HEK293T (cell line): ENCODE results near the gene SLC6A13.
"Not testable (repeated sequence)": the region's sequence is repeated elsewhere in the genome, so short reads cannot be mapped to it uniquely, and the experiment has no call there.

ENCODE experiments used
- CTCF ChIA-PET: fragments of 350-600 bp; formaldehyde crosslinking; extraction: SDS; loops from one replicate; lab custom pipeline; 2021; ENCODE audit warnings: antibody characterized with exemption, inconsistent platforms; lab: Yijun Ruan, JAX
- POLR2A ChIA-PET: fragments of 350-600 bp; formaldehyde crosslinking; extraction: SDS; loops from one replicate; lab custom pipeline; 2020; ENCODE audit warnings: antibody characterized with exemption, inconsistent platforms; lab: Yijun Ruan, JAX
- DNase-seq: peaks from one replicate; pipeline ENCODE4 v3.0.0; 2012; ENCODE audit warnings: mixed read lengths; ENCODE audit errors: extremely low spot score
- ARNT ChIP-seq: fragments of 450-650 bp; IDR thresholded peaks from 2 replicates; pipeline ENCODE4 v1.6.1; 2017; ENCODE audit warnings: mild to moderate bottlenecking
- BHLHE40 ChIP-seq: fragments of 450-650 bp; IDR thresholded peaks from 2 replicates; pipeline ENCODE4 v1.6.1; 2016; ENCODE audit warnings: mild to moderate bottlenecking, moderate library complexity, borderline replicate concordance
- CTBP1 ChIP-seq: fragments of 450-650 bp; IDR thresholded peaks from 2 replicates; pipeline ENCODE4 v1.6.1; 2016; ENCODE audit warnings: borderline replicate concordance
- ELF4 ChIP-seq: fragments of 450-650 bp; IDR thresholded peaks from 2 replicates; pipeline ENCODE4 v1.6.1; 2017; ENCODE audit warnings: antibody characterized with exemption
- FOXA1 ChIP-seq: fragments of 450-650 bp; IDR thresholded peaks from 2 replicates; pipeline ENCODE4 v1.6.1; 2016; ENCODE audit warnings: mild to moderate bottlenecking
- FOXK2 ChIP-seq: fragments of 450-650 bp; IDR thresholded peaks from 2 replicates; pipeline ENCODE4 v1.6.1; 2016; ENCODE audit warnings: mild to moderate bottlenecking
- FOXM1 ChIP-seq: fragments of 450-650 bp; IDR thresholded peaks from 2 replicates; pipeline ENCODE4 v1.6.1; 2017; ENCODE audit warnings: mild to moderate bottlenecking, borderline replicate concordance
- HDGF ChIP-seq: fragments of 450-650 bp; IDR thresholded peaks from 2 replicates; pipeline ENCODE4 v1.6.1; 2017; ENCODE audit warnings: antibody characterized with exemption, borderline replicate concordance
- L3MBTL2 ChIP-seq: fragments of 450-650 bp; conservative IDR thresholded peaks from 2 replicates; pipeline ENCODE4 v1.6.1; 2016; ENCODE audit warnings: mild to moderate bottlenecking
- LEF1 ChIP-seq: fragments of 450-650 bp; IDR thresholded peaks from 2 replicates; pipeline ENCODE4 v1.6.1; 2017; ENCODE audit warnings: mild to moderate bottlenecking, borderline replicate concordance
- NFRKB ChIP-seq: fragments of 450-650 bp; IDR thresholded peaks from 2 replicates; pipeline ENCODE4 v1.6.1; 2016; ENCODE audit warnings: mild to moderate bottlenecking, moderate library complexity
- SP1 ChIP-seq: fragments of 450-650 bp; IDR thresholded peaks from 2 replicates; pipeline ENCODE4 v1.6.1; 2017
- SUZ12 ChIP-seq: fragments of 450-650 bp; IDR thresholded peaks from 2 replicates; pipeline ENCODE4 v1.6.1; 2016; ENCODE audit warnings: mild to moderate bottlenecking
- TARDBP ChIP-seq: fragments of 450-650 bp; IDR thresholded peaks from 2 replicates; pipeline ENCODE4 v1.6.1; 2016
- ZNF384 ChIP-seq: fragments of 450-650 bp; IDR thresholded peaks from 2 replicates; pipeline ENCODE4 v1.6.1; 2016
- TF ChIP-seq, protein P1 (sequence below): fragments of 450-650 bp; IDR thresholded peaks from 2 replicates; pipeline ENCODE4 v1.6.1; 2016

SLC6A13 gene

DNA sequence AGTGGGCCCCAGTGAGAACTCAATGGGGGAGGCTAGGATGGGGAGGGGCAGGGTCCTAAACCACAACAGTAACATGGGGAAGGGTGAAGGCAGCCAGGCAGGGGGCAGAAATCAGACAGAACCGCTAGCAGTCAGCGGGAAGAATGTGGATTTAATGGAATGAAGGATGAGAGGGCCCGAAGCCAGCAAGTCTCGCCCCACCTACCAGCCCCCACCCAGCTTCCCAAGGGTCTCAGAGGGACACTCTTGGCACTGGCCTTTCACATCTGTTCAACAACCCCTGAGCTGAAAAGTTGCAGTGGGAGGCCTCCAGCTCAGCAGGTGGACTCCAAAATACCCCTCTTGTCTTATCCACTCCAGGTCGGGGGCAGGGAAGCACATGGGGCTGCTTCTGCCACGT lies 42.1 kb downstream of the SLC6A13 start:
- CTCF ChIA-PET = interaction anchor here (0.8 to 2.9 kb wide), 11 partner anchors 9 to 109 kb away, joined by 3 to 8 read pairs (median 4); no protein-coding TSS in a partner anchor
- POLR2A ChIA-PET = no interaction called here
- TF ChIP-seq FOXM1 (no peak), TARDBP (no peak), L3MBTL2 (no peak), BHLHE40 (no peak), NFRKB (no peak), ZNF384 (no peak), LEF1 (no peak), HDGF (no peak), ELF4 (no peak), ARNT (no peak), SP1 (no peak), FOXK2 (no peak), SUZ12 (no peak)
- TF ChIP-seq, protein P1, sequence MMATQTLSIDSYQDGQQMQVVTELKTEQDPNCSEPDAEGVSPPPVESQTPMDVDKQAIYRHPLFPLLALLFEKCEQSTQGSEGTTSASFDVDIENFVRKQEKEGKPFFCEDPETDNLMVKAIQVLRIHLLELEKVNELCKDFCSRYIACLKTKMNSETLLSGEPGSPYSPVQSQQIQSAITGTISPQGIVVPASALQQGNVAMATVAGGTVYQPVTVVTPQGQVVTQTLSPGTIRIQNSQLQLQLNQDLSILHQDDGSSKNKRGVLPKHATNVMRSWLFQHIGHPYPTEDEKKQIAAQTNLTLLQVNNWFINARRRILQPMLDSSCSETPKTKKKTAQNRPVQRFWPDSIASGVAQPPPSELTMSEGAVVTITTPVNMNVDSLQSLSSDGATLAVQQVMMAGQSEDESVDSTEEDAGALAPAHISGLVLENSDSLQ = no peak
- DNase-seq = no peak

DNA sequence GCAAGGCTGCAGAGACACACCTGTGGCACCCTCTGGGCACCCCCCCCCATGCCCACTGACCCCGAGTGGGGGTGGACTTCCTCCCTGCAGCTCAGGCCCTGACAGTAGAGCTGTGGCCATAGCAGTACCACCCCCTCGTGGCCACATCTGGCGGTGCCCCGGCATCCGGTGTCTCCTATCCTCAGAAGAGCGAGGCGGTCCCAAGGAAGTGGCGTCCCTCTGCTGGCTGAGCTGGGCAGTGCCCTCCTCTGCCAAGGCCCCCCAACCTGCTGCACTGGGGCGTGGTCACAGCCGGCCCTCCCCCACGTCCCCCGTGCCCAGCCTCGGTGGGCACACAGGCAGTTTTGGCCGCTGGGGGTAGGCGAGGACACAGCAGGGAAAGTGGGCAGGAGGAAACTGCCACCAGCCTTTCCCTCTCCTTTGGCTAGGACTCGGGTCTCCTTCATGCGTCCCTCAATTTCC lies 42.7 kb downstream of the SLC6A13 start:
- DNase-seq = peak; percentile 86
- no peak for TF ChIP-seq NFRKB
- TF ChIP-seq LEF1 = no peak
- TF ChIP-seq FOXK2 = no peak
- TF ChIP-seq L3MBTL2 = no peak
- no peak for TF ChIP-seq FOXM1
- TF ChIP-seq ZNF384 = no peak
- no peak for TF ChIP-seq HDGF
- ChIA-PET CTCF (interaction anchor here (0.8 to 2.9 kb wide), 13 partner anchors 8 to 108 kb away, joined by 3 to 8 read pairs (median 4); no protein-coding TSS in a partner anchor), POLR2A (no interaction called here)

DNA sequence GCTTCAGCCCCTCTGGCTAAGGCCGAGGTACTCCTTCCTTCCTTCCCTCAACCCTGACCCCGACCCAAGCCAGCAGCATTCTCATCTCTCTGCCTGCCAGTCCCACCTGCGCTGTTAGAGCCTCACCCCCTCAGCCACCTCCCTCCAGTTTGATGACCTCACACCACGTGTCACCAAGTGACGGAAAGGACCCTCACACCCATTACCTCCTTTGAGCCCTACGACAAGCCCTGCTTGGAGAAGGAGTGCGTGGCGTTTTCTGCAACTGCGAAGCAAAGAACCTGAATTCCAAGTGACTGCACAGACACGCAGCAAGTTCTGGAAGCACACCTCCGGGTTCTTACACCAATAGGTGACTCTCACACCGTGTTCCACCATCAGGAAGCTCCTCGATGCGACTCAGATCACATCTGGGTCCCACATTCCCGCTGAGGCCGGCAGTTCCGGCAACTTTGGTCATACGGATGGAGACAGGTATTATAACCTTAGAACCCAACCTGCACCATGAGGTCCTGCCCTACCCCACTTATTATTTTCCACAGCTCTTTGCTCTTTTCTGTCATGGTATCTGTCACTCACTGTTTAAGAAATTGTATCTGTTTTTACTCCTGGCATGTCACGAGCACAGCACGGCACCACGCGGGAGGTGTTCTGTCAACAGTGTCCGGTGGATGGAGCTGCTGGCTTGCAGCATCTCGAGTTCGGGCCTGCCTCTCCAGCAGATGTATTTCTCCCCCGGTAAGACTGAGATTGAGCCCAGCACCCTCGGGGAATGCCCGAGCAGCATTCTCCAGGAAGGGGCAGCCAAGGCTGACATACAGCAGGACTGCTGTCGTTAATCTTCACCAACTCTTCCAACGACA lies 43.7 kb downstream of the SLC6A13 start:
- no peak for TF ChIP-seq BHLHE40
- no peak for TF ChIP-seq SP1
- TF ChIP-seq SUZ12 = no peak
- no peak for TF ChIP-seq TARDBP
- TF ChIP-seq FOXM1 = no peak
- TF ChIP-seq ARNT = no peak
- TF ChIP-seq L3MBTL2 = no peak
- TF ChIP-seq CTBP1 = no peak
- no peak for TF ChIP-seq LEF1
- no peak for TF ChIP-seq ELF4
- no peak for TF ChIP-seq FOXA1
- no peak for TF ChIP-seq FOXK2
- no peak for TF ChIP-seq NFRKB
- no peak for TF ChIP-seq HDGF
- POLR2A ChIA-PET = no interaction called here
- DNase-seq = no peak
- CTCF ChIA-PET = interaction anchor here (1.0 to 2.3 kb wide), 9 partner anchors 7 to 47 kb away, joined by 3 to 8 read pairs (median 4); no protein-coding TSS in a partner anchor

DNA sequence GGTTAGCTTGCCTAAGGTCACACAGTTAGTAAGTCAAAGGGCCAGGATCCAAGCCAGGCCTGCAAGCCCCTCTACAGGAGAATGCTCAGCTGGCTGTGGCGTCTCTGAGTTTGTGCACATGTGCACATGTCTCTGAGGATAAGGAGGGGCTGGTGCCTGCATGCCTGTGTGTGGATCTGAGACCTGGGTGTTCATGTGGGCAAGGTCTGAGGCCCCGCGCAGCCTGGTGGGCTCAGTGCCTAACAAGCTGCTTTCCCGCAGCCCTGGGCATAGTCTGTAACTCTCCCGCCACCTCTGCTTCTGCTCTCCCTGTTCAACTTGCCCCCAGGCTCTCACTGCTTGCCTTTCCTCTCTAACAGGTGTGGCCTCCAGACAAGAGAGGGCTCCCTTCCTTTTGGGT lies 44.4 kb downstream of the SLC6A13 start:
- ChIA-PET POLR2A (no interaction called here), CTCF (no interaction called here)
- TF ChIP-seq CTBP1 (no peak), ARNT (no peak), TARDBP (no peak), BHLHE40 (no peak), SP1 (no peak), FOXM1 (no peak), HDGF (no peak), ZNF384 (no peak), SUZ12 (no peak), L3MBTL2 (no peak), ELF4 (no peak), NFRKB (no peak), LEF1 (no peak), FOXK2 (no peak), FOXA1 (no peak)
- TF ChIP-seq, protein P1 = no peak
- DNase-seq = no peak

DNA sequence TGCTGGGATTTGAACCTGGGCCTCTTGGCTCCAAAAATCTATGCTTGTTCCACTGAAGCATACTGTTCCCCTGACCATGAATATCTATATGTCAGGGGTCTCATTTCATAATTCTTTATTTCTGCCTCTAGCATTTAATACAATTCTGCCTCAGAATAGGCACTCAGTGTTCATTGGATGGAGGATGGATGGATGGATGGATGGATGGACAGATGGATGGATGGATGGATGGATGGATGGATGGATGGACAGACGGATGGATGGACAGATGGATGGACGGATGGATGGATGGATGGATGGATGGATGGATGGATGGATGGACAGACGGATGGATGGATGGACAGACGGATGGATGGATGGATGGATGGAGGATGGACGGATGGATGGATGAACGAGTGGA lies 45.6 kb downstream of the SLC6A13 start:
- POLR2A ChIA-PET, DNase-seq, CTCF ChIA-PET: not testable (repeated sequence)

DNA sequence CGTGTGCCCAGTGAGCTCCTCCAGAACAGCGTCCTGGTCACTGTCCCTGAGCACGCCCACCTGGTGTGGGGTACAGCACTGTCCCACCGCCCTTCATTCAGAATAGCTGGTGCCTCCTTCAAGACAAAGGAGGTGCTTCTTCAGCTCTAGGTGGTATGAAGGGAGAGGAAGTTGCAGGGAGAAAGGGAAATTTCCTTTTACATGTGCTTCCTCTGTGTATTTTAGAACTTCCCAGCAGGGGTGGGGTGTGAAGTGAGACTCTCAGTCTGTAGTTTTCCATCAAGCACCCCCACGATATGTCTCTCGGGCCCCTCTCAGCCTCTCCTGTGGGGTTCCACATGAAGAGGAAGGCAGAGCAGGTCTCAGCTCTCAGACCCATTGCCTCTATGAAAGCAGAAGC lies 47.5 kb downstream of the SLC6A13 start:
- DNase-seq = no peak
- POLR2A ChIA-PET = no interaction called here
- CTCF ChIA-PET = no interaction called here
- TF ChIP-seq BHLHE40 = no peak
